ENCODE data around the gene OR6C76. TPM values are rescaled to one million over a fixed set of nuclear protein-coding genes. Genes with fewer than 3 reads are reported as not detected.

Gene OR6C76
- total and polyA plus RNA-seq, 2 of the 4 experiments (the other 2 are of a cell fraction) = not detected

DNA sequence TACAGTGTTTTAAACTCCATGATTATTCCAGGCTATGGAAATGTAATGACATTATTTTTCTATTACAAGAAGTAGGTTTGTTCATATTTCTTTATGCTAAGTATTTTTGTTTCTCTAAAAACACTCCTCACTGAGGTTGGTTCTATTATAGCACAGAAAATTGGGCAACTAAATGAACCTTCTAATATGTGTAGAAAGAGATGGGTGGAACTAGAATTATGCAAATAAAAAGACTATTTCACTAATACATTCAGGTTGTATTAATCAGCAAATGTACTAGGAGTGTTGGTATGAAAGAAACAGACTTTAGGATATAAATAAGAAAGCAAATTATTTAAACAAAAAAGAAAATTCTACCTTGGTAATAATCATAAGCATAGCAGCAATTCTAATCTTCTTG lies 22.8 kb downstream of the OR6C76 start:
- no peak overlapping the region for H2AK9ac ChIP-seq (replicated peaks; ENCODE audit: low read depth, low read length, poor library complexity)
- no peak overlapping the region for H4K91ac ChIP-seq (ENCODE audit: insufficient read depth, low read depth, low read length)
- H3K36me3 ChIP-seq (ENCODE audit: control insufficient read depth, insufficient read depth, low read length) = no peaks in the 10 kb centered on the region
- H3K79me1 ChIP-seq (ENCODE audit: low read depth in 1 of 2, low read length in 2 of 2) = no peaks in the 10 kb centered on the region
- H3K56ac ChIP-seq (ENCODE audit: extremely low read depth, insufficient read depth, low read length) = no peak overlapping the region
- DNase-seq = no peak
- no peak overlapping the region for H3K14ac ChIP-seq (replicated peaks; ENCODE audit: low read depth, low read length)
- H2BK20ac ChIP-seq (ENCODE audit: low read depth, low read length) = no peak overlapping the region
- BruUV-seq (replicated peaks) = no TSS peak
- CTCF ChIA-PET = no interaction called here
- no peak overlapping the region for H2BK15ac ChIP-seq (ENCODE audit: low read depth, low read length)
- H3K18ac ChIP-seq (ENCODE audit: low read depth, low read length) = no peak overlapping the region
- no peak for ATAC-seq (ENCODE audit: low read depth)
- no peak overlapping the region for H3K9ac ChIP-seq (ENCODE audit: low read depth, low read length)
- H3K9me1 ChIP-seq (ENCODE audit: insufficient read depth, low read length) = no peaks in the 10 kb centered on the region
- POLR2A ChIA-PET (ENCODE audit: unreplicated experiment) = no interaction called here
- in situ Hi-C loops (cut with MboI; ENCODE audit: low sequenced_read_pairs) (no loop called here), dilution Hi-C loops (cut with HindIII; ENCODE audit: low sequenced_read_pairs, unreplicated experiment) (no loop called here), intact Hi-C loops (cut with micrococcal nuclease) (no loop called here)
- TF ChIP-seq CEBPB (IDR thresholded peaks at IDR 0.05; ENCODE audit: low read depth, low read length) = no peak
- no peak for TF ChIP-seq BHLHE40 (IDR thresholded peaks at IDR 0.05; ENCODE audit: low read depth, low read length)
- TF ChIP-seq RFX5 (IDR thresholded peaks at IDR 0.05; ENCODE audit: low read depth, low read length) = no peak
- TF ChIP-seq MAFK (IDR thresholded peaks at IDR 0.05; ENCODE audit: low read depth, low read length) = no peak
- no peak for TF ChIP-seq POLR2A (IDR thresholded peaks at IDR 0.05; ENCODE audit: low read depth, low read length)
- no peak for TF ChIP-seq RCOR1 (IDR thresholded peaks at IDR 0.05; ENCODE audit: insufficient replicate concordance, low read length)
- TF ChIP-seq RAD21 (IDR thresholded peaks at IDR 0.05; ENCODE audit: low read length) = no peak
- no peak for TF ChIP-seq SMC3 (IDR thresholded peaks at IDR 0.05; ENCODE audit: low read depth, low read length)
- TF ChIP-seq CHD1 (IDR thresholded peaks at IDR 0.05; ENCODE audit: low read depth, low read length) = no peak
- TF ChIP-seq, protein P1, sequence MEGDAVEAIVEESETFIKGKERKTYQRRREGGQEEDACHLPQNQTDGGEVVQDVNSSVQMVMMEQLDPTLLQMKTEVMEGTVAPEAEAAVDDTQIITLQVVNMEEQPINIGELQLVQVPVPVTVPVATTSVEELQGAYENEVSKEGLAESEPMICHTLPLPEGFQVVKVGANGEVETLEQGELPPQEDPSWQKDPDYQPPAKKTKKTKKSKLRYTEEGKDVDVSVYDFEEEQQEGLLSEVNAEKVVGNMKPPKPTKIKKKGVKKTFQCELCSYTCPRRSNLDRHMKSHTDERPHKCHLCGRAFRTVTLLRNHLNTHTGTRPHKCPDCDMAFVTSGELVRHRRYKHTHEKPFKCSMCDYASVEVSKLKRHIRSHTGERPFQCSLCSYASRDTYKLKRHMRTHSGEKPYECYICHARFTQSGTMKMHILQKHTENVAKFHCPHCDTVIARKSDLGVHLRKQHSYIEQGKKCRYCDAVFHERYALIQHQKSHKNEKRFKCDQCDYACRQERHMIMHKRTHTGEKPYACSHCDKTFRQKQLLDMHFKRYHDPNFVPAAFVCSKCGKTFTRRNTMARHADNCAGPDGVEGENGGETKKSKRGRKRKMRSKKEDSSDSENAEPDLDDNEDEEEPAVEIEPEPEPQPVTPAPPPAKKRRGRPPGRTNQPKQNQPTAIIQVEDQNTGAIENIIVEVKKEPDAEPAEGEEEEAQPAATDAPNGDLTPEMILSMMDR (conservative IDR thresholded peaks at IDR 0.05; ENCODE audit: low read depth, low read length) = no peak
- no peak for TF ChIP-seq NFE2L2 (IDR thresholded peaks at IDR 0.05; ENCODE audit: low read depth, low read length)
- TF ChIP-seq MAZ (IDR thresholded peaks at IDR 0.05; ENCODE audit: borderline replicate concordance, low read depth, low read length) = no peak
- no peak for TF ChIP-seq FOS (IDR thresholded peaks at IDR 0.05; ENCODE audit: low read depth, low read length)
- TF ChIP-seq, protein P2, sequence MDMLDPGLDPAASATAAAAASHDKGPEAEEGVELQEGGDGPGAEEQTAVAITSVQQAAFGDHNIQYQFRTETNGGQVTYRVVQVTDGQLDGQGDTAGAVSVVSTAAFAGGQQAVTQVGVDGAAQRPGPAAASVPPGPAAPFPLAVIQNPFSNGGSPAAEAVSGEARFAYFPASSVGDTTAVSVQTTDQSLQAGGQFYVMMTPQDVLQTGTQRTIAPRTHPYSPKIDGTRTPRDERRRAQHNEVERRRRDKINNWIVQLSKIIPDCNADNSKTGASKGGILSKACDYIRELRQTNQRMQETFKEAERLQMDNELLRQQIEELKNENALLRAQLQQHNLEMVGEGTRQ (IDR thresholded peaks at IDR 0.05; ENCODE audit: low read depth, low read length) = no peak
- TF ChIP-seq, protein P3, sequence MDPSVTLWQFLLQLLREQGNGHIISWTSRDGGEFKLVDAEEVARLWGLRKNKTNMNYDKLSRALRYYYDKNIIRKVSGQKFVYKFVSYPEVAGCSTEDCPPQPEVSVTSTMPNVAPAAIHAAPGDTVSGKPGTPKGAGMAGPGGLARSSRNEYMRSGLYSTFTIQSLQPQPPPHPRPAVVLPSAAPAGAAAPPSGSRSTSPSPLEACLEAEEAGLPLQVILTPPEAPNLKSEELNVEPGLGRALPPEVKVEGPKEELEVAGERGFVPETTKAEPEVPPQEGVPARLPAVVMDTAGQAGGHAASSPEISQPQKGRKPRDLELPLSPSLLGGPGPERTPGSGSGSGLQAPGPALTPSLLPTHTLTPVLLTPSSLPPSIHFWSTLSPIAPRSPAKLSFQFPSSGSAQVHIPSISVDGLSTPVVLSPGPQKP (IDR thresholded peaks at IDR 0.05; ENCODE audit: borderline replicate concordance, low read depth, low read length) = no peak
- TF ChIP-seq MXI1 (IDR thresholded peaks at IDR 0.05; ENCODE audit: borderline replicate concordance, low read depth, low read length) = no peak
- H3K4ac ChIP-seq (ENCODE audit: low read depth, low read length) = no peak overlapping the region
- no peak overlapping the region for H4K5ac ChIP-seq (ENCODE audit: low read depth, low read length)
- H3K4me1 ChIP-seq (ENCODE audit: control insufficient read depth, insufficient read depth, low read length) = no peaks in the 10 kb centered on the region
- no peak overlapping the region for H3K4me2 ChIP-seq (ENCODE audit: low read depth, low read length)
- H2BK120ac ChIP-seq (ENCODE audit: low read depth, low read length) = no peak overlapping the region
- H2AFZ ChIP-seq (replicated peaks; ENCODE audit: low read length, poor library complexity) = no peak overlapping the region
- H3K27me3 ChIP-seq (ENCODE audit: control insufficient read depth, insufficient read depth, low read length) = no peaks in the 10 kb centered on the region
- H3K4me3 ChIP-seq (ENCODE audit: insufficient read depth, low read depth, low read length) = no peak overlapping the region
- no peak overlapping the region for H3K23ac ChIP-seq (ENCODE audit: low read depth, low read length)
- H3K27ac ChIP-seq (ENCODE audit: insufficient read depth, low read length) = no peak overlapping the region
- no peak overlapping the region for H4K8ac ChIP-seq (ENCODE audit: low read depth in 2 of 2, low read length in 2 of 2)
- no peaks in the 10 kb centered on the region for H3K9me3 ChIP-seq (ENCODE audit: control insufficient read depth, insufficient read depth, low read length)
- no peaks in the 10 kb centered on the region for H4K20me1 ChIP-seq (ENCODE audit: insufficient read depth, low read length)
- no peak overlapping the region for H2BK5ac ChIP-seq (ENCODE audit: low read depth, low read length, poor library complexity, severe bottlenecking)
- no peak overlapping the region for H2AK5ac ChIP-seq (ENCODE audit: low read depth, low read length)
